Measurements from ENCODE around the gene ABCC2. TPM values are rescaled to one million over a fixed set of nuclear protein-coding genes. Genes with fewer than 3 reads are reported as not detected.

ABCC2 gene
- total and polyA plus RNA-seq, 7 donors, result 0.41 to 3.9 (median 1.3) TPM; not detected in 1

- no peaks in the 10 kb centered on the region for H3K27me3 ChIP-seq
- DNase-seq, result no peak
- H3K4me1 ChIP-seq, result no peaks in the 10 kb centered on the region
- no peaks in the 10 kb centered on the region for H3K9me3 ChIP-seq
- intact Hi-C loops (cut with DNase I), result no loop called here
- H3K36me3 ChIP-seq, result no peaks in the 10 kb centered on the region
- WGBS, 2 donors, result 91 to 93% methylated on average over 5 of the region's 5 CpGs
- no peak overlapping the region for H3K27ac ChIP-seq
- no peak overlapping the region for H3K4me3 ChIP-seq
- no peak for TF ChIP-seq POLR2A (IDR thresholded peaks at IDR 0.05)
- no peak for TF ChIP-seq EP300 (IDR thresholded peaks at IDR 0.05)
- no peak for TF ChIP-seq POLR2AphosphoS5 (IDR thresholded peaks at IDR 0.05)
- no peak for TF ChIP-seq CTCF (IDR thresholded peaks at IDR 0.05)
Observed at GRCh38 chr10:99769706-99770105, 12.7 kb upstream of the ABCC2 start.

- H3K27ac ChIP-seq, result no peak overlapping the region
- no peaks in the 10 kb centered on the region for H3K4me1 ChIP-seq
- no peaks in the 10 kb centered on the region for H3K36me3 ChIP-seq
- H3K9me3 ChIP-seq, result no peaks in the 10 kb centered on the region
- no peak for DNase-seq
- no peaks in the 10 kb centered on the region for H3K27me3 ChIP-seq
- 39 to 77% methylated on average over 4 of the region's 4 CpGs for WGBS, 2 donors
- TF ChIP-seq POLR2A (IDR thresholded peaks at IDR 0.05), result no peak
- no peak for TF ChIP-seq POLR2AphosphoS5 (IDR thresholded peaks at IDR 0.05)
- intact Hi-C loops (cut with DNase I), result no loop called here
- no peak overlapping the region for H3K4me3 ChIP-seq
Observed at GRCh38 chr10:99770408-99771045, 11.9 kb upstream of the ABCC2 start.

GRCh38 chr10:99775850-99776249 lies 6.6 kb upstream of the ABCC2 start:
- no peak overlapping the region for H3K27ac ChIP-seq

GRCh38 chr10:99777918-99778714 lies 4.3 kb upstream of the ABCC2 start:
- Histone ChIP-seq H3K27ac (no peak overlapping the region), H3K4me3 (no peak overlapping the region), H3K4me1 (peaks cover 0 to 11% (median 3%) of the 10 kb centered on the region in 4 donors), H3K27me3 (no peaks in the 10 kb centered on the region), H3K9me3 (no peaks in the 10 kb centered on the region), H3K36me3 (no peaks in the 10 kb centered on the region)
- no peak for DNase-seq
- WGBS, 2 donors, result 94 to 100% methylated on average over 1 of the region's 1 CpG
- intact Hi-C loops (cut with DNase I), result no loop called here
- no peak for TF ChIP-seq POLR2A (IDR thresholded peaks at IDR 0.05)
- no peak for TF ChIP-seq POLR2AphosphoS5 (IDR thresholded peaks at IDR 0.05)
- TF ChIP-seq EP300 (IDR thresholded peaks at IDR 0.05), result no peak
- TF ChIP-seq CTCF (IDR thresholded peaks at IDR 0.05), result no peak

More at GRCh38 chr10:99775850-99776249, 6.6 kb upstream of the ABCC2 start:
- no peak for TF ChIP-seq CTCF (IDR thresholded peaks at IDR 0.05)
- TF ChIP-seq POLR2AphosphoS5 (IDR thresholded peaks at IDR 0.05), result peak in 2 of 4 donors; percentile 9 to 33
- Histone ChIP-seq H3K9me3 (no peaks in the 10 kb centered on the region), H3K4me3 (no peak overlapping the region), H3K4me1 (peaks cover 0 to 11% (median 3%) of the 10 kb centered on the region in 4 donors), H3K27me3 (no peaks in the 10 kb centered on the region), H3K36me3 (no peaks in the 10 kb centered on the region)
- DNase-seq, result no peak
- intact Hi-C loops (cut with DNase I), result no loop called here

- Histone ChIP-seq H3K9me3 (no peaks in the 10 kb centered on the region), H3K4me1 (peaks cover 0 to 21% (median 13%) of the 10 kb centered on the region in 4 donors), H3K27ac (peak overlapping the region; percentile 57 to 81 (median 65)), H3K27me3 (no peaks in the 10 kb centered on the region), H3K36me3 (no peaks in the 10 kb centered on the region), H3K4me3 (no peak overlapping the region)
- no peak for TF ChIP-seq POLR2AphosphoS5 (IDR thresholded peaks at IDR 0.05)
- TF ChIP-seq CTCF (IDR thresholded peaks at IDR 0.05), result no peak
- TF ChIP-seq POLR2A (IDR thresholded peaks at IDR 0.05), result no peak
- no peak for TF ChIP-seq EP300 (IDR thresholded peaks at IDR 0.05)
- intact Hi-C loops (cut with DNase I), result no loop called here
- 40 to 64% methylated on average over 4 of the region's 4 CpGs for WGBS, 2 donors
- no peak for DNase-seq
Observed at GRCh38 chr10:99779335-99779734, 3.1 kb upstream of the ABCC2 start.
